ENCODE data around the gene SFI1.

SFI1 gene

DNA sequence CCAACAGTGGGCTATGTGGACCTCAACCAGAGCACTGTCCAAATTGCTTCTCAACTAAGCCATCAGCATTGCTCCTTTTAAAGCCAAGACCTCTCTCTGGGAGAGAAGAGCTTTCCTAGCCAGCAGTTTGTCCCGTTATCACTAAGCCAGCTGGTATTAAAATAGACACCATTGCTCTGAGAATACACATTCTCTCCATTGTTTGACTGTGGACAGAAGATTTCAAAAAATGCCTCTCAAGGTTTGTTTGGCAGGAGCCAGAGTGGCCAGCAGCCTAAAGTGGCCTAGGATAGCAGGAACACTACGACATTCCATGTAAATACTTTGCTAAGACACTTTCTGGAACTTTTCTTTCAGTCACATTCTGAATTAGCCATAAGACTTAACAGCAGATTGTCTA lies 48.0 kb upstream of the SFI1 start:
- DNase-seq (no peak), ATAC-seq (ENCODE audit: insufficient read depth, low read depth) (no peak)
- H3K36me3 ChIP-seq (ENCODE audit: insufficient read depth, low read length), result peaks cover 78% of the 10 kb centered on the region
- no peak overlapping the region for H3K9ac ChIP-seq (ENCODE audit: low read depth, low read length)
- TF ChIP-seq EZH2 (IDR thresholded peaks at IDR 0.05; ENCODE audit: borderline replicate concordance, low read depth, low read length, severe bottlenecking), result no peak
- no peaks in the 10 kb centered on the region for H3K79me2 ChIP-seq (ENCODE audit: insufficient read depth, low read length)
- no peaks in the 10 kb centered on the region; the same call in 1 of the 2 replicates for H4K20me1 ChIP-seq (ENCODE audit: insufficient read depth, low read length)
- no peak overlapping the region for H3K4me2 ChIP-seq (ENCODE audit: insufficient read depth, low read length)
- no peaks in the 10 kb centered on the region for H3K27me3 ChIP-seq (ENCODE audit: insufficient read depth, low read length, poor library complexity)
- no peaks in the 10 kb centered on the region for H3K4me1 ChIP-seq (ENCODE audit: insufficient read depth, low read length)
- H3K27ac ChIP-seq (ENCODE audit: low read length), result no peak overlapping the region
- H2AFZ ChIP-seq (ENCODE audit: low read depth, low read length), result no peak overlapping the region
- H3K9me3 ChIP-seq (ENCODE audit: insufficient read depth, low read length, severe bottlenecking), result no peaks in the 10 kb centered on the region
- no peak overlapping the region for H3K4me3 ChIP-seq (ENCODE audit: low read depth in 1 of 2, low read length in 2 of 2)

DNA sequence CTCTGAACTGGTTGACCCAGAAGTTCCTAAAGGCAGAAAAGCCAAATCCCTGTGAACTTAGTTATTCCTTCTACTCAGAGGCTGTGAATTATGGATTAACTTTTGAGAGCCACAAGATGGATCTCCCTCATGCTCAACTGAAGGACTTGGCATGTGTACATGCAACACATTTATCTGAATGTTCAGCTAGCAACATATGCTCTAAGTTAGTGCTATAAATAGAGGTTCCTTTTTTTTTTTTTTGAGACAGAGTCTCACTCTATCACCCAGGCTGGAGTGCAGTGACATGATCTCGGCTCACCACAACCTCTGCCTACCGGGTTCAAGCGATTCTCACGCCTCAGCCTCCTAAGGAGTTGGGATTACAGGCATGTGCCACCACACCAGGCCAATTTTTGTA lies 46.8 kb upstream of the SFI1 start:
- H3K27me3 ChIP-seq (ENCODE audit: insufficient read depth, low read length, poor library complexity), result no peaks in the 10 kb centered on the region
- H3K9me3 ChIP-seq (ENCODE audit: insufficient read depth, low read length, severe bottlenecking), result no peaks in the 10 kb centered on the region
- ATAC-seq (ENCODE audit: insufficient read depth, low read depth), result no peak
- H3K4me2 ChIP-seq (ENCODE audit: insufficient read depth, low read length), result no peak overlapping the region
- peaks cover 82% of the 10 kb centered on the region for H3K36me3 ChIP-seq (ENCODE audit: insufficient read depth, low read length)
- H3K4me1 ChIP-seq (ENCODE audit: insufficient read depth, low read length), result no peaks in the 10 kb centered on the region
- H3K27ac ChIP-seq (ENCODE audit: low read length), result no peak overlapping the region
- no peak overlapping the region for H2AFZ ChIP-seq (ENCODE audit: low read depth, low read length)
- no peaks in the 10 kb centered on the region for H3K79me2 ChIP-seq (ENCODE audit: insufficient read depth, low read length)
- no peaks in the 10 kb centered on the region; the same call in 1 of the 2 replicates for H4K20me1 ChIP-seq (ENCODE audit: insufficient read depth, low read length)
- no peak overlapping the region for H3K9ac ChIP-seq (ENCODE audit: low read depth, low read length)
- no peak for DNase-seq
- no peak overlapping the region for H3K4me3 ChIP-seq (ENCODE audit: low read depth in 1 of 2, low read length in 2 of 2)
- TF ChIP-seq, protein P1, sequence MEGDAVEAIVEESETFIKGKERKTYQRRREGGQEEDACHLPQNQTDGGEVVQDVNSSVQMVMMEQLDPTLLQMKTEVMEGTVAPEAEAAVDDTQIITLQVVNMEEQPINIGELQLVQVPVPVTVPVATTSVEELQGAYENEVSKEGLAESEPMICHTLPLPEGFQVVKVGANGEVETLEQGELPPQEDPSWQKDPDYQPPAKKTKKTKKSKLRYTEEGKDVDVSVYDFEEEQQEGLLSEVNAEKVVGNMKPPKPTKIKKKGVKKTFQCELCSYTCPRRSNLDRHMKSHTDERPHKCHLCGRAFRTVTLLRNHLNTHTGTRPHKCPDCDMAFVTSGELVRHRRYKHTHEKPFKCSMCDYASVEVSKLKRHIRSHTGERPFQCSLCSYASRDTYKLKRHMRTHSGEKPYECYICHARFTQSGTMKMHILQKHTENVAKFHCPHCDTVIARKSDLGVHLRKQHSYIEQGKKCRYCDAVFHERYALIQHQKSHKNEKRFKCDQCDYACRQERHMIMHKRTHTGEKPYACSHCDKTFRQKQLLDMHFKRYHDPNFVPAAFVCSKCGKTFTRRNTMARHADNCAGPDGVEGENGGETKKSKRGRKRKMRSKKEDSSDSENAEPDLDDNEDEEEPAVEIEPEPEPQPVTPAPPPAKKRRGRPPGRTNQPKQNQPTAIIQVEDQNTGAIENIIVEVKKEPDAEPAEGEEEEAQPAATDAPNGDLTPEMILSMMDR (IDR thresholded peaks at IDR 0.05; ENCODE audit: borderline replicate concordance, extremely low read depth, low read length, poor library complexity, severe bottlenecking), result no peak
- TF ChIP-seq EZH2 (IDR thresholded peaks at IDR 0.05; ENCODE audit: borderline replicate concordance, low read depth, low read length, severe bottlenecking), result no peak

DNA sequence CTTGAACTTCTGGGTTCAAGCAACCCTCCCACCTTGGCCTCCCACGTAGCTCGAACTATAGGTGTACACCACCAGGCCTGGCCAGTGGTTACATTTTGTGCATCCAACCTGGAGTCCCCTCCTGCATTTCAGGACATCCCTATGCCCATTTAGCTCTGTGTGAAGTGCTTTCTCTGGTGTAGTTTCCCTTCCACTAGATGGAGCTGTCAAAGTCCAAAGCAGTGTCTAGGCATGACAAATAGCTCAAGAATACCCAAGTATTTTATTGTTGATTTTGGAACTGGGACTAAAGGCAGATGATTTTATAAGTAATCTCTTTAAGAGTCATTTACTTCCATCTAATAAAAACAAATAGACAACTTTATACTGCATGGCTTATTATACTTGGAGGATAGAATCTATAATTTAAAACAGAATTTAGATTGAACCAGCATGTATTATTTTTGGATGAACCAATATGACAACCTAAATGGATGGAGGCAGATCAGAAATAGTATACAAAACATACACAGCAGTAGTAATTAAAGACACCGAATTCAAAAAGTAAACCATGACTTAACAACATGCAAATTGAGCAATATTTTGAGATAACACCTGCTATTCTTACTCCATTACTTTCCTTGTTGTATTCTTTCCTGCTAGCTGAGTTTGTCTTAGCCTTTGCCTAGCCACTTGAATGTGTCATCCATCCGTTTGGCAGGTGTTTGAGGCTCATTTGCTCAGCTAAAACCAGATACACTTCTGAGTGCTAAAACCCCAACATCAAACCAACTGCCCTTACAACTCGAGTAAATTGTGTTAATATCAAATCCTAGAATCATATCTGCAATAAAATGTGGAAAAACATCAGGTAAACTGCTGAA lies 44.4 kb upstream of the SFI1 start:
- ATAC-seq (ENCODE audit: insufficient read depth, low read depth), result peak; percentile 76
- Histone ChIP-seq H2AFZ (ENCODE audit: low read depth, low read length) (no peak overlapping the region), H4K20me1 (ENCODE audit: insufficient read depth, low read length) (no peaks in the 10 kb centered on the region; the same call in 1 of the 2 replicates), H3K27ac (ENCODE audit: low read length) (no peak overlapping the region), H3K9ac (ENCODE audit: low read depth, low read length) (no peak overlapping the region), H3K4me2 (ENCODE audit: insufficient read depth, low read length) (no peak overlapping the region), H3K9me3 (ENCODE audit: insufficient read depth, low read length, severe bottlenecking) (no peaks in the 10 kb centered on the region), H3K79me2 (ENCODE audit: insufficient read depth, low read length) (no peaks in the 10 kb centered on the region), H3K4me1 (ENCODE audit: insufficient read depth, low read length) (no peaks in the 10 kb centered on the region), H3K27me3 (ENCODE audit: insufficient read depth, low read length, poor library complexity) (no peaks in the 10 kb centered on the region), H3K4me3 (ENCODE audit: low read depth in 1 of 2, low read length in 2 of 2) (no peak overlapping the region), H3K36me3 (ENCODE audit: insufficient read depth, low read length) (peaks cover 79% of the 10 kb centered on the region)
- DNase-seq, result no peak
- TF ChIP-seq, protein P1 (IDR thresholded peaks at IDR 0.05; ENCODE audit: borderline replicate concordance, extremely low read depth, low read length, poor library complexity, severe bottlenecking), result peak; percentile 64
- no peak for TF ChIP-seq EZH2 (IDR thresholded peaks at IDR 0.05; ENCODE audit: borderline replicate concordance, low read depth, low read length, severe bottlenecking)

DNA sequence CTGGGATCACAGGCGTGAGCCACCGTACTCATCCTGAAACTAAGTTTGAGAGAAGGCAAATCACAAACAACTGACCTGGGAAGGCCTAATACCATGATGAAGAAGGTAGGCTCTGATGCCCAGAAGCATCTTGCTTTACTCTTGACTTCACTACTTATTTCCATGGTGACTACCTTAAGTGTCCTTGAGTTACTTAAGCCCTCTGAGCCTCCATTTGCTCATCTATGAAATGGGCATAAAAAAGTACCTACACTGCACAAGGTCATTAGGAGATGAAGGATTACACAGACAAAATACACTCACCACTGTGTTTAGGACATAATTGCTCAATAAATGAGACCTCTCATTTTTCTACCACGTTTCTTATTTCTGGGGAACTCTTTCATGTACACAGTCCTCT lies 34.6 kb upstream of the SFI1 start:
- H3K27me3 ChIP-seq (ENCODE audit: insufficient read depth, low read length, poor library complexity), result no peaks in the 10 kb centered on the region
- no peaks in the 10 kb centered on the region for H3K9me3 ChIP-seq (ENCODE audit: insufficient read depth, low read length, severe bottlenecking)
- H3K79me2 ChIP-seq (ENCODE audit: insufficient read depth, low read length), result peaks cover 15% of the 10 kb centered on the region
- ATAC-seq (ENCODE audit: insufficient read depth, low read depth), result no peak
- no peak overlapping the region for H3K4me3 ChIP-seq (ENCODE audit: low read depth in 1 of 2, low read length in 2 of 2)
- H3K4me1 ChIP-seq (ENCODE audit: insufficient read depth, low read length), result no peaks in the 10 kb centered on the region
- no peak overlapping the region for H3K27ac ChIP-seq (ENCODE audit: low read length)
- H4K20me1 ChIP-seq (ENCODE audit: insufficient read depth, low read length), result peaks cover 4% of the 10 kb centered on the region; the same call in 1 of the 2 replicates
- no peak overlapping the region for H2AFZ ChIP-seq (ENCODE audit: low read depth, low read length)
- DNase-seq, result no peak
- H3K4me2 ChIP-seq (ENCODE audit: insufficient read depth, low read length), result no peak overlapping the region
- peaks cover 80% of the 10 kb centered on the region for H3K36me3 ChIP-seq (ENCODE audit: insufficient read depth, low read length)
- no peak overlapping the region for H3K9ac ChIP-seq (ENCODE audit: low read depth, low read length)
- TF ChIP-seq EZH2 (IDR thresholded peaks at IDR 0.05; ENCODE audit: borderline replicate concordance, low read depth, low read length, severe bottlenecking), result no peak
- TF ChIP-seq, protein P1 (IDR thresholded peaks at IDR 0.05; ENCODE audit: borderline replicate concordance, extremely low read depth, low read length, poor library complexity, severe bottlenecking), result no peak

All from DND-41 (cell line).